ENCODE data around the gene AK9.

Gene AK9

DNA sequence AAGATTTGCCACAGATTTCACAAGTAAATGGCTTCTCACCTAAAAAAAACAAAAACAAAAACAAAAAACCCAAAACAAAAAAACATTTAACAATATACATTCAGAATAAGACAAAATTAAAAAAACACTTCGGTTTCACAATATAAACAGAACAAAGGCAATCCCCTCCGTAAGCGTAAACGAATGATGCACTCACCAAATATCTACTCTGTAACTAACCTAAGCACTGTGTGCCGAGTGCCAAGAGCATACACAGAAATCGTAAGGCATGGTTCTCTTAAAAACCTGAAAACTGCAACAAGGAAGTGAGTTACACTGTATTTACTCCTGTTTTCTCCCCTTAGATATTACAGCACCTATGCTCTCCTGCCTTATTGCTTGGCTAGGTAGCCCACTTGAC, 223.3 kb downstream of the AK9 start:
- TF ChIP-seq ZFP30 (CRISPR knock-in tag; IDR thresholded peaks at IDR 0.05) = no peak
- no peak for TF ChIP-seq OSR1 (CRISPR knock-in tag; IDR thresholded peaks at IDR 0.05)
- no peak for TF ChIP-seq TSHZ2 (CRISPR knock-in tag; IDR thresholded peaks at IDR 0.05)
- TF ChIP-seq ISL1 (CRISPR knock-in tag; IDR thresholded peaks at IDR 0.05) = no peak
- TF ChIP-seq ZNF70 (CRISPR knock-in tag; IDR thresholded peaks at IDR 0.05) = no peak
- no peak for TF ChIP-seq ZFP3 (CRISPR knock-in tag; IDR thresholded peaks at IDR 0.05)
- TF ChIP-seq CSDC2 (CRISPR knock-in tag; IDR thresholded peaks at IDR 0.05) = no peak
- no peak for TF ChIP-seq ARNTL (CRISPR knock-in tag; IDR thresholded peaks at IDR 0.05; ENCODE audit: borderline replicate concordance, low read depth)
- TF ChIP-seq, protein P1, sequence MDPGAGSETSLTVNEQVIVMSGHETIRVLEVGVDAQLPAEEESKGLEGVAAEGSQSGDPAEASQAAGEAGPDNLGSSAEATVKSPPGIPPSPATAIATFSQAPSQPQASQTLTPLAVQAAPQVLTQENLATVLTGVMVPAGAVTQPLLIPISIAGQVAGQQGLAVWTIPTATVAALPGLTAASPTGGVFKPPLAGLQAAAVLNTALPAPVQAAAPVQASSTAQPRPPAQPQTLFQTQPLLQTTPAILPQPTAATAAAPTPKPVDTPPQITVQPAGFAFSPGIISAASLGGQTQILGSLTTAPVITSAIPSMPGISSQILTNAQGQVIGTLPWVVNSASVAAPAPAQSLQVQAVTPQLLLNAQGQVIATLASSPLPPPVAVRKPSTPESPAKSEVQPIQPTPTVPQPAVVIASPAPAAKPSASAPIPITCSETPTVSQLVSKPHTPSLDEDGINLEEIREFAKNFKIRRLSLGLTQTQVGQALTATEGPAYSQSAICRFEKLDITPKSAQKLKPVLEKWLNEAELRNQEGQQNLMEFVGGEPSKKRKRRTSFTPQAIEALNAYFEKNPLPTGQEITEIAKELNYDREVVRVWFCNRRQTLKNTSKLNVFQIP (CRISPR knock-in tag; IDR thresholded peaks at IDR 0.05; ENCODE audit: borderline replicate concordance, low read depth) = no peak
- no peak for TF ChIP-seq ZNF8 (CRISPR knock-in tag; IDR thresholded peaks at IDR 0.05)
- no peak for TF ChIP-seq TOX (CRISPR knock-in tag; IDR thresholded peaks at IDR 0.05; ENCODE audit: borderline replicate concordance)
- ATAC-seq = no peak

GRCh38 chr6:109466212-109466923, 224.6 kb downstream of the AK9 start:
- TF ChIP-seq OSR1 (CRISPR knock-in tag; IDR thresholded peaks at IDR 0.05) = no peak
- no peak for TF ChIP-seq ARNTL (CRISPR knock-in tag; IDR thresholded peaks at IDR 0.05; ENCODE audit: borderline replicate concordance, low read depth)
- TF ChIP-seq, protein P1 (CRISPR knock-in tag; IDR thresholded peaks at IDR 0.05; ENCODE audit: borderline replicate concordance, low read depth) = no peak
- TF ChIP-seq ZFP3 (CRISPR knock-in tag; IDR thresholded peaks at IDR 0.05) = no peak
- no peak for TF ChIP-seq GLIS3 (CRISPR knock-in tag; IDR thresholded peaks at IDR 0.05)
- TF ChIP-seq ZFP30 (CRISPR knock-in tag; IDR thresholded peaks at IDR 0.05) = no peak
- no peak for TF ChIP-seq CSRNP3 (CRISPR knock-in tag; IDR thresholded peaks at IDR 0.05)
- no peak for TF ChIP-seq TCF4 (CRISPR knock-in tag; IDR thresholded peaks at IDR 0.05; ENCODE audit: borderline replicate concordance)
- no peak for TF ChIP-seq ZC3H10 (CRISPR knock-in tag; IDR thresholded peaks at IDR 0.05)
- TF ChIP-seq RARB (CRISPR knock-in tag; IDR thresholded peaks at IDR 0.05) = no peak
- no peak for ATAC-seq

- ATAC-seq = no peak
- no peak for TF ChIP-seq GLIS3 (CRISPR knock-in tag; IDR thresholded peaks at IDR 0.05)
- TF ChIP-seq SNAI2 (CRISPR knock-in tag; IDR thresholded peaks at IDR 0.05) = no peak
- TF ChIP-seq TSHZ2 (CRISPR knock-in tag; IDR thresholded peaks at IDR 0.05) = no peak
- TF ChIP-seq ZNF8 (CRISPR knock-in tag; IDR thresholded peaks at IDR 0.05) = no peak
- no peak for TF ChIP-seq RARB (CRISPR knock-in tag; IDR thresholded peaks at IDR 0.05)
- no peak for TF ChIP-seq ZFP3 (CRISPR knock-in tag; IDR thresholded peaks at IDR 0.05)
- TF ChIP-seq ISL1 (CRISPR knock-in tag; IDR thresholded peaks at IDR 0.05) = no peak
- no peak for TF ChIP-seq TOX (CRISPR knock-in tag; IDR thresholded peaks at IDR 0.05; ENCODE audit: borderline replicate concordance)
- TF ChIP-seq TCF4 (CRISPR knock-in tag; IDR thresholded peaks at IDR 0.05; ENCODE audit: borderline replicate concordance) = no peak
- no peak for TF ChIP-seq ZNF70 (CRISPR knock-in tag; IDR thresholded peaks at IDR 0.05)
- TF ChIP-seq CSRNP3 (CRISPR knock-in tag; IDR thresholded peaks at IDR 0.05) = no peak
Measured at GRCh38 chr6:109465772-109466171, 225.2 kb downstream of the AK9 start.

Data from SK-N-SH treated with all-trans-retinoic acid at 6 μM for 48 hours (cell line).